Measurements from ENCODE around the gene TMPRSS4.

TMPRSS4 gene

DNA sequence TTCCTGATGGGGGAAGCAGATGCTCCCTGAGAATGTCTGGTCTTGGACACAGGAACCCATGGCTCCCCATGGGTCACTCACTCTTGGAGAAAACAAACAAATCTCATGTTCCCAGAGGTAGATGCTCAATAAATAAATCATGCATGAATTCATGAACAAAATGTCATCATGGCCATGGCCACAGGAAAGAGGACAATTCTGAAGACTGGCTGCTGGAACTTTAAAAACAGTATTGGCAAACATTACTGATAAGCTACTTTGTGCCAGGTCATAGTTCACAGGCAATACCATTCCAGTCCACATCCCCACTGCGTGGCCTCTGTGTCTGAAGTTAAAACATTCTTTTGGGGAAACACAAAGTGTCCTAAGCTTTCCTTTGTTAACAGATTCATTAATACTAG lies 19.1 kb downstream of the TMPRSS4 start:
- DNase-seq, result no peak
- Mint-ChIP-seq H3K9me3 (no peaks in the 10 kb centered on the region), H3K27ac (no peak overlapping the region), H3K4me3 (no peak overlapping the region), H3K36me3 (no peaks in the 10 kb centered on the region), H3K27me3 (peaks cover 0 to 14% of the 10 kb centered on the region in 2 donors), H3K4me1 (no peaks in the 10 kb centered on the region)
- no peak for ATAC-seq (replicated peaks)

- Mint-ChIP-seq H3K9me3 (no peaks in the 10 kb centered on the region), H3K27ac (no peak overlapping the region), H3K27me3 (peaks cover 0 to 14% of the 10 kb centered on the region in 2 donors), H3K36me3 (no peaks in the 10 kb centered on the region), H3K4me3 (no peak overlapping the region), H3K4me1 (no peaks in the 10 kb centered on the region)
- DNase-seq (no peak), ATAC-seq (replicated peaks) (no peak)
Observed at GRCh38 chr11:118098996-118099837, 22.3 kb downstream of the TMPRSS4 start.

GRCh38 chr11:118099838-118100556 lies 23.1 kb downstream of the TMPRSS4 start:
- Mint-ChIP-seq H3K4me1 (no peaks in the 10 kb centered on the region), H3K27me3 (peaks cover 0 to 14% of the 10 kb centered on the region in 2 donors), H3K27ac (no peak overlapping the region), H3K9me3 (no peaks in the 10 kb centered on the region), H3K36me3 (no peaks in the 10 kb centered on the region), H3K4me3 (no peak overlapping the region)
- DNase-seq (no peak), ATAC-seq (replicated peaks) (no peak)

DNA sequence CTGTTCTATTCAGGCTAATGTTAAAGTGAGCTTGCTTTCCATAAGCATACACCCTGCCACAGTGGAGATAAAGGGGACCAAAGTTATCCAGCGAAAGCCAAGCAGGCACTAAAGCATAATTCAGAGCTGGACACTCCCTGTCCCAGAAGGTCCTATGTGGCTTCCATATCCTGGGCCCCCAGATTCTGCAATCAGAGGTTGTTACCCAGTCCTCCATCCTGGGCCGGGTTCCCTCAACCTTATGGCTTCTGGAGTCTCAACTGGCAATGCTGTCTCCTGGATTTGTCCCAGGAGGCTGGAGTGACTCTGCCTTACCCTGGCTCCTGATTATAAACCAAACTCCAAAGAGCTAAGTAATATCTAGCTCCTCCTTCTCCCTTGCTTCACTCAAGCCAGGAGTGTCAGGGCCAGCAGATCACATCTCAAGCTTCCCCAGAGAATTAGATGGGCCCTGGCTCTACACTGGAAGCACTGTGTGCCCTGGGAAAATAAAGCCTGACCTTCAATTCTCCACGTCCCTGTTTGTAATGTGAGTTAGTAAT lies 23.9 kb downstream of the TMPRSS4 start:
- no peak overlapping the region for H3K27ac Mint-ChIP-seq
- H3K36me3 Mint-ChIP-seq, result no peaks in the 10 kb centered on the region
- H3K27me3 Mint-ChIP-seq, result peaks cover 0 to 14% of the 10 kb centered on the region in 2 donors
- no peak for DNase-seq
- H3K4me1 Mint-ChIP-seq, result no peaks in the 10 kb centered on the region
- no peak for ATAC-seq (replicated peaks)
- no peak overlapping the region for H3K4me3 Mint-ChIP-seq
- H3K9me3 Mint-ChIP-seq, result no peaks in the 10 kb centered on the region

DNA sequence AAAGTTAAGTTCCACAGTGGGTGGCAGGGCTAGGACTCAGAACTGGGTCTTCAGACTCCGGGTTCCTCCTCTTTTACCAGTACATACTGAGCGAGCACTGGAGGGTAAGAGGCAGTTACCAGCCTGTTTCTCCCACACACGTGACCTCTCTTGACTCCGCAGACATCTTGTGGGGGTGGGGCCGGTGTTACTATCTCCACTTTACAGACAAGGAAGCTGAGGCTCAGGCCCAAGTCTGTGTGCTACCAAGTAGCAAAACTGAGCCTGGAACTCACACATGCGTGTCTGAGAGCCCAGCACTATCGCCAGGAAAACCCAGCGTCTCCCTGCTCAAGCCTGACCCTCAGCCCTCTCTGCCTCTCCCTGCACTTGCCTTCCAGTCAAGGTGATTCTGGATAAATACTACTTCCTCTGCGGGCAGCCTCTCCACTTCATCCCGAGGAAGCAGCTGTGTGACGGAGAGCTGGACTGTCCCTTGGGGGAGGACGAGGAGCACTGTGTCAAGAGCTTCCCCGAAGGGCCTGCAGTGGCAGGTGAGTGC lies 25.9 kb downstream of the TMPRSS4 start:
- H3K27ac Mint-ChIP-seq, result no peak overlapping the region
- no peaks in the 10 kb centered on the region for H3K4me1 Mint-ChIP-seq
- H3K27me3 Mint-ChIP-seq, result peaks cover 3 to 10% of the 10 kb centered on the region in 2 donors
- no peaks in the 10 kb centered on the region for H3K9me3 Mint-ChIP-seq
- ATAC-seq (replicated peaks) (no peak), DNase-seq (no peak)
- H3K4me3 Mint-ChIP-seq, result no peak overlapping the region
- no peaks in the 10 kb centered on the region for H3K36me3 Mint-ChIP-seq

- ATAC-seq (replicated peaks), result no peak
- H3K4me3 Mint-ChIP-seq, result no peak overlapping the region
Observed at GRCh38 chr11:118104491-118104890, 27.6 kb downstream of the TMPRSS4 start.

DNA sequence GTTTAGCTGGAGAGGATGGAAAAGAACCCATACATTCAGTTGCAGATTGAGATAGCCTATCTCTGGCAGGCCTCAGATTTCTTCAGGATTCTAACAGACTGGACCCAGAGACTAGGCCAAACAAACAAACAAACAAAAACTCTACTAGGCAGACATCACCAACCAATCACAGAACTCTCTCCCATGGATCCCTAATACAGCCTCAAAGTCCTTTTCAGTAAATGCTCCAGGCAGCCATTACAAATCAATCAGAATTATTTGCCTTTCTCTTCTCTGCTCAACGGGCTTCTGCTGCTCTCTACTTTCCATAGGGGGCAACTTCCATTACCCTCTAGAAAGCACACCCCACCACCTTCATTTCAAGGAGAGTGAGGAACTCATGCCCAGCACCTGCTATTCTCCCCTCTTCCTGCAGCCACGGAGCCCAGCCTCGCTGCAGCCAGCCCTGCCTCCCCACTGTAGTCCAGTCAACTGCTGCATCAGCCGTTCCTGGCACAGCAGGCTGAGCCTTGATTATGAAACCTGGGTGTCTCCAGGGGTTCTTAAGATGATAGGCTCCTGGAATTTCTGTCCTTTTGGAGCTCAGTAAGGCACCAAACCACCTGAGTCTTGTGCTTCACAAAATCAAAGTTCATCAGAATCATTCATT lies 28.9 kb downstream of the TMPRSS4 start:
- ATAC-seq (replicated peaks) (no peak), DNase-seq (no peak)
- no peaks in the 10 kb centered on the region for H3K4me1 Mint-ChIP-seq
- H3K36me3 Mint-ChIP-seq, result no peaks in the 10 kb centered on the region
- H3K27me3 Mint-ChIP-seq, result peaks cover 4 to 25% of the 10 kb centered on the region in 2 donors
- no peaks in the 10 kb centered on the region for H3K9me3 Mint-ChIP-seq
- H3K27ac Mint-ChIP-seq, result no peak overlapping the region
- H3K4me3 Mint-ChIP-seq, result no peak overlapping the region

More at GRCh38 chr11:118104491-118104890, 27.6 kb downstream of the TMPRSS4 start:
- Mint-ChIP-seq H3K36me3 (no peaks in the 10 kb centered on the region), H3K4me1 (no peaks in the 10 kb centered on the region), H3K27me3 (peaks cover 0 to 17% of the 10 kb centered on the region in 2 donors), H3K9me3 (no peaks in the 10 kb centered on the region), H3K27ac (no peak overlapping the region)
- no peak for DNase-seq

DNA sequence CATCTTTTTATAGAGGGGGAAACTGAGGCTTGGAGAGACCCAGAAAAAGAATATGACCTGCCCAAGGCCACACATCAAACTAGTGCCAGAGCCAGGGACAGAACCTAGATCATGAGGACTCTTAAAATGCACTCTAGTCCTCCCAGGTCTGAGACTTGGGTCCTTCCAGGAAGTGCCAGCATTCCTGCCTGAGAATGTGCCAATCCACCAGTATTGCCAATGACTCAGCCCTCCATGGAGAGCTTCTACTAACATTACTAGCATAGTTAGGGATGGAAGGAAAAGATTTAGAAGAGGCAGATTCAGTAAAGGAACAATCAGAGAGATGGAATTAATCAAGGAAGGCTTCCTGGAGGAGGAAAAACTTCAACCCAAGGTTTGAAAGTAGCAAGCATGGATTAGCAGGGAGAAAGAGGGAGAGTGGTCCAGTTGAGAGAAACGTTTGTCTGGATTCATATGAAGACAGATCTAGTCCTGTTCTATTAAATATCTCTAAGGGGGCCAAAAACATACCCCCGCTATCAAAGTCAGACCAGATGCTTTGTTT lies 30.0 kb downstream of the TMPRSS4 start:
- Mint-ChIP-seq H3K4me1 (no peaks in the 10 kb centered on the region), H3K27ac (no peak overlapping the region), H3K36me3 (no peaks in the 10 kb centered on the region), H3K9me3 (no peaks in the 10 kb centered on the region), H3K4me3 (no peak overlapping the region), H3K27me3 (peaks cover 14 to 31% of the 10 kb centered on the region in 2 donors)
- ATAC-seq (replicated peaks) (no peak), DNase-seq (no peak)

GRCh38 chr11:118108513-118108912 lies 31.6 kb downstream of the TMPRSS4 start:
- Mint-ChIP-seq H3K27ac (no peak overlapping the region), H3K4me1 (no peaks in the 10 kb centered on the region), H3K9me3 (no peaks in the 10 kb centered on the region), H3K27me3 (peaks cover 18 to 38% of the 10 kb centered on the region in 2 donors), H3K4me3 (no peak overlapping the region), H3K36me3 (no peaks in the 10 kb centered on the region)
- DNase-seq, result no peak
- no peak for ATAC-seq (replicated peaks)

GRCh38 chr11:118109231-118109630 lies 32.4 kb downstream of the TMPRSS4 start:
- Mint-ChIP-seq H3K4me1 (peaks cover 0 to 2% of the 10 kb centered on the region in 2 donors), H3K27me3 (peaks cover 21 to 40% of the 10 kb centered on the region in 2 donors), H3K36me3 (no peaks in the 10 kb centered on the region), H3K4me3 (no peak overlapping the region), H3K27ac (no peak overlapping the region), H3K9me3 (no peaks in the 10 kb centered on the region)
- no peak for DNase-seq
- ATAC-seq (replicated peaks), result no peak

DNA sequence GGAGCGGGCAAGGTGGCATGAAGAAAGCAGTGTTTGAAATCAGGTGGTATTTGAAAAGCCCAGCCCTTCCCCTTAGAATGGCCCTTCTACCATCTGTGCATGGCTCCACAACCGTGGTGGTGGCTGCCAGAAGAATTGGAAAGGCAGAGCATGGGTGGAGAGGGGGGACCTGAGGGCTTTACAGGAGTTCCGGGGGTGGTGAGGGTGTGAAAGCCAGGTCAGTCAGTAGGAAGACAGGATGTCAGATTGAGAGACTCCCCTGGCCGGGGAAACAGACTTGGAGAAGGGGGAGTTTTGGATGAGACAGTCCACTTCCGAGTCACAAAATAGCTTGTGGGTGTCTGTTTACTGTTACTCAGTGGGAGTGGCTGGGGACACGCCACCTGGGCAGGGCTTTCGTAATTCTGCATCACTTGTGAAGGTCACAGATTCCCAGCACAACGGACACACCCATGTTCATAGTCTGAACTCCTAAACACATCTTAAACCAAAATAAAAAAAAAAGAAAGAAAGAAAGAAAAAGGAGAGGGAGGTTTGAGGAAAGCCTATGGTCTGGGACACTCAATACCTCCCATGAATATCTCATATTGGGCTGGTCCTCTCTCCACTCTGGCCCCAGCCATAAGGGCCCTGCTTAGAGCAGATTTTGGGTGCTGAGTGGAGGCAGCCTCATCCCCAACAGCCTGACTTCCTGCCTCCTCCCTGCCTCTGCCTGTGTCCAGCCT lies 34.3 kb downstream of the TMPRSS4 start:
- no peak overlapping the region for H3K27ac Mint-ChIP-seq
- DNase-seq, result no peak
- H3K9me3 Mint-ChIP-seq, result no peaks in the 10 kb centered on the region
- H3K36me3 Mint-ChIP-seq, result no peaks in the 10 kb centered on the region
- H3K4me3 Mint-ChIP-seq, result no peak overlapping the region
- H3K4me1 Mint-ChIP-seq, result peaks cover 0 to 6% of the 10 kb centered on the region in 2 donors
- peaks cover 28 to 43% of the 10 kb centered on the region in 2 donors for H3K27me3 Mint-ChIP-seq
- ATAC-seq (replicated peaks), result no peak

- no peak for ATAC-seq (replicated peaks)
- no peaks in the 10 kb centered on the region for H3K9me3 Mint-ChIP-seq
- H3K36me3 Mint-ChIP-seq, result no peaks in the 10 kb centered on the region
- H3K27ac Mint-ChIP-seq, result no peak overlapping the region
- peaks cover 28 to 41% of the 10 kb centered on the region in 2 donors for H3K27me3 Mint-ChIP-seq
- peaks cover 0 to 6% of the 10 kb centered on the region in 2 donors for H3K4me1 Mint-ChIP-seq
- no peak for DNase-seq
- no peak overlapping the region for H3K4me3 Mint-ChIP-seq
Observed at GRCh38 chr11:118111744-118112035, 34.8 kb downstream of the TMPRSS4 start.

DNA sequence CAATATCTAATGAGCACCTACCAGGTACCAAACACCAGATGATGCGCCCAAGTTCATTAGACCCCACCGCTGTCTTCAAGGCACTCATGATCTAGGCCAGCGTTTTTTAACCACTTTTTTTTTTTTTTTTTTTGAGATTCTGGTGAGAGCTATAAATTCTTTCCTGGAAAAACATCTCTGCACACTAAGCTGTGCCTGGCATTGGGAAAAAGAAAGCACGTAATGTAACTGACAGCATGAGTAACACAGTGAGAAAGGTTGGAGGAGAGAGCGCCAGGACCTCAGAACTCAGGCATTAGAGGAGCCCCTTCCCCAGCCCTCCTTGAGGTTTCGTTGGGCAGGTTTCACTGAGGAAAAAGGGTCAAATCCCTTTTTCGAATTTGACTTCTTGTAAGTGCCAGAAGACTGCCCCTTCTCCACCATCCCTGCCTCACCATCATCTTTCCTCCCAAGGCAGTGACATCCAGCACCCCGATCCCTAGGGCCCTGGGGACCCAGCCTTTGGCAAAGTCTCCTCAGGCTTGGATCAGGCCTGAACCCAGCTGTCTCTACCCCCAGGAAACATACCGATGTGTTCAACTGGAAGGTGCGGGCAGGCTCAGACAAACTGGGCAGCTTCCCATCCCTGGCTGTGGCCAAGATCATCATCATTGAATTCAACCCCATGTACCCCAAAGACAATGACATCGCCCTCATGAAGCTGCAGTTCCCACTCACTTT lies 36.0 kb downstream of the TMPRSS4 start:
- H3K27me3 Mint-ChIP-seq, result peaks cover 28 to 36% of the 10 kb centered on the region in 2 donors
- peaks cover 6 to 18% of the 10 kb centered on the region in 2 donors for H3K4me1 Mint-ChIP-seq
- H3K36me3 Mint-ChIP-seq, result no peaks in the 10 kb centered on the region
- no peak overlapping the region for H3K4me3 Mint-ChIP-seq
- no peaks in the 10 kb centered on the region for H3K9me3 Mint-ChIP-seq
- no peak for DNase-seq
- H3K27ac Mint-ChIP-seq, result no peak overlapping the region
- no peak for ATAC-seq (replicated peaks)
